B cell (primary cell): Measurements from ENCODE around the gene APOB. TPM values are rescaled to one million over a fixed set of nuclear protein-coding genes. Genes with fewer than 3 reads are reported as not detected.

ENCODE experiments used
- ATAC-seq: fragments of 200-7000 bp; cut with Tn5 transposase; one replicate; pipeline ENCODE4 v1.10.0; 2021; ENCODE audit warnings: low read depth, mild to moderate bottlenecking, moderate number of reproducible peaks, moderate library complexity
- CTCF ChIA-PET: fragments of 350-600 bp; sonication (Branson Sonifier 250); formaldehyde crosslinking; loops from one replicate; lab custom pipeline; 2021; ENCODE audit warnings: antibody characterized with exemption, inconsistent platforms; lab: Charles Lee
- POLR2A ChIA-PET: fragments of 350-600 bp; sonication (Branson Sonifier 250); formaldehyde crosslinking; loops from one replicate; lab custom pipeline; 2021; ENCODE audit warnings: antibody characterized with exemption; lab: Charles Lee
- DNase-seq: peaks from one replicate; pipeline ENCODE4 v3.0.0; 2013
- H2AFZ ChIP-seq: 2 replicates; pipeline ENCODE4 v1.6.1; 2012; ENCODE audit warnings: mild to moderate bottlenecking, low read depth, low read length; ENCODE audit not compliant: insufficient read depth, poor library complexity, severe bottlenecking
- H3K27ac ChIP-seq, 2 donors: 1 replicate in 1 of 2; 2 replicates in 1 of 2; pipeline ENCODE4 v1.5.1; 2012 to 2013; ENCODE audit warnings: low read length in 2 of 2, mild to moderate bottlenecking in 2 of 2, moderate library complexity in 1 of 2
- H3K27me3 ChIP-seq, 4 experiments: fragments of 200-600 bp in 1 of 4; sonication (generic) in 1 of 4; replicated peaks in 1 of 4; 1 replicate in 2 of 4; 2 replicates in 2 of 4; pipeline versions ENCODE4 v1.6.1 to v1.7.0; 2013 to 2016; ENCODE audit warnings: low read length in 3 of 4, mild to moderate bottlenecking in 2 of 4, mixed read lengths in 1 of 4, moderate library complexity in 1 of 4; ENCODE audit not compliant: insufficient read depth in 4 of 4, control insufficient read depth in 3 of 4; ENCODE audit errors: control extremely low read depth in 1 of 4
- H3K36me3 ChIP-seq, 2 experiments: replicated peaks in 1 of 2; 1 replicate in 1 of 2; 2 replicates in 1 of 2; pipeline versions ENCODE4 v1.6.1 to v1.7.1; 2013; ENCODE audit warnings: low read length in 1 of 2; ENCODE audit not compliant: insufficient read depth in 2 of 2, control insufficient read depth in 1 of 2; ENCODE audit errors: control extremely low read depth in 1 of 2, extremely low read depth in 1 of 2
- H3K4me1 ChIP-seq, 2 donors: fragments of 200-600 bp in 1 of 2; sonication (generic) in 1 of 2; 1 replicate in 1 of 2; 2 replicates in 1 of 2; pipeline versions ENCODE4 v1.5.1 to v1.6.1; 2013 to 2017; ENCODE audit warnings: low read length in 2 of 2; ENCODE audit not compliant: control insufficient read depth in 2 of 2, insufficient read depth in 2 of 2
- H3K4me2 ChIP-seq: replicated peaks from 2 replicates; pipeline ENCODE3; 2012; ENCODE audit warnings: mild to moderate bottlenecking, low read depth, low read length; ENCODE audit not compliant: poor library complexity, severe bottlenecking
- H3K4me3 ChIP-seq, 5 experiments: fragments of 200-600 bp in 1 of 5; sonication (generic) in 1 of 5; 1 replicate in 3 of 5; 2 replicates in 2 of 5; pipeline versions ENCODE4 v1.5.1 to v1.7.0; 2011 to 2016; ENCODE audit warnings: low read length in 4 of 5, mild to moderate bottlenecking in 4 of 5, low read depth in 2 of 5, control low read depth in 1 of 5, moderate library complexity in 1 of 5; ENCODE audit not compliant: insufficient read depth in 1 of 5; ENCODE audit errors: control extremely low read depth in 1 of 5, extremely low read depth in 1 of 5
- H3K79me2 ChIP-seq: fragments of 200-600 bp; sonication (generic); one replicate; pipeline ENCODE4 v1.6.0; 2016; ENCODE audit warnings: low read length; ENCODE audit not compliant: control insufficient read depth, insufficient read depth
- H3K9ac ChIP-seq: fragments of 200-600 bp; sonication (generic); 2 replicates; pipeline ENCODE4 v1.6.1; 2017; ENCODE audit warnings: mild to moderate bottlenecking, low read length, moderate library complexity
- H3K9me3 ChIP-seq, 3 donors: one replicate each; pipeline versions ENCODE4 v1.6.1 to v1.7.1; 2013; ENCODE audit warnings: low read length in 2 of 3; ENCODE audit not compliant: control insufficient read depth in 2 of 3, insufficient read depth in 1 of 3; ENCODE audit errors: control extremely low read depth in 1 of 3
- H4K20me1 ChIP-seq: 2 replicates; pipeline ENCODE4 v1.6.0; 2012; ENCODE audit warnings: mild to moderate bottlenecking, low read length; ENCODE audit not compliant: insufficient read depth, control insufficient read depth, poor library complexity, severe bottlenecking
- H3K27ac Mint-ChIP-seq: one replicate; pipeline ENCODE4 v1.8.0; 2021; ENCODE audit warnings: mixed read lengths
- H3K27me3 Mint-ChIP-seq: one replicate; pipeline ENCODE4 v1.8.0; 2021; ENCODE audit warnings: mixed read lengths
- H3K4me1 Mint-ChIP-seq: one replicate; pipeline ENCODE4 v1.8.0; 2021; ENCODE audit warnings: mixed read lengths
- H3K4me3 Mint-ChIP-seq: one replicate; pipeline ENCODE4 v1.8.0; 2021; ENCODE audit warnings: mixed read lengths
- H3K9me3 Mint-ChIP-seq: one replicate; pipeline ENCODE4 v1.8.0; 2022; ENCODE audit warnings: mixed read lengths; ENCODE audit not compliant: insufficient read depth
- EZH2 ChIP-seq: IDR thresholded peaks from 2 replicates; pipeline ENCODE4 v1.6.1; 2012; ENCODE audit warnings: borderline replicate concordance, low read depth, mild to moderate bottlenecking, moderate library complexity, low read length; ENCODE audit not compliant: insufficient read depth, poor library complexity, severe bottlenecking
- WGBS: methylation state at CpG from one replicate; pipeline ENCODE4 v1.1.5; 2013; ENCODE audit warnings: missing lambda C conversion rate; ENCODE audit not compliant: insufficient coverage; 5-methylcytosine and 5-hydroxymethylcytosine counted together
- intact Hi-C: fragments of 100-400 bp; cut with micrococcal nuclease; formaldehyde crosslinking; loops from one replicate; pipeline ENCODE4 v1.10.0; 2022
- polyA plus RNA-seq: library from polyadenylated mRNA; depleted of rRNA; stranded (reverse); fragments of >200 nt; gene quantifications from 2 replicates; pipeline ENCODE4 v1.2.3, GENCODE V29; 2012
- total RNA-seq, 2 donors: library from RNA; stranded (reverse); fragments of 120-200 nt in 1 of 2; gene quantifications; 1 replicate in 1 of 2; 2 replicates in 1 of 2; pipeline versions ENCODE4 v1.2.3 to v1.2.4, GENCODE V29; 2013 to 2022
- TF ChIP-seq, protein P1 (sequence below): fragments of 200-600 bp; IDR thresholded peaks from one replicate; pipeline ENCODE4 v1.8.0; 2022; ENCODE audit warnings: antibody characterized with exemption, mild to moderate bottlenecking

The APOB gene
- total and polyA plus RNA-seq, 2 donors (not counting 1 experiment from before 2014, with no cell fraction given), result not detected

DNA sequence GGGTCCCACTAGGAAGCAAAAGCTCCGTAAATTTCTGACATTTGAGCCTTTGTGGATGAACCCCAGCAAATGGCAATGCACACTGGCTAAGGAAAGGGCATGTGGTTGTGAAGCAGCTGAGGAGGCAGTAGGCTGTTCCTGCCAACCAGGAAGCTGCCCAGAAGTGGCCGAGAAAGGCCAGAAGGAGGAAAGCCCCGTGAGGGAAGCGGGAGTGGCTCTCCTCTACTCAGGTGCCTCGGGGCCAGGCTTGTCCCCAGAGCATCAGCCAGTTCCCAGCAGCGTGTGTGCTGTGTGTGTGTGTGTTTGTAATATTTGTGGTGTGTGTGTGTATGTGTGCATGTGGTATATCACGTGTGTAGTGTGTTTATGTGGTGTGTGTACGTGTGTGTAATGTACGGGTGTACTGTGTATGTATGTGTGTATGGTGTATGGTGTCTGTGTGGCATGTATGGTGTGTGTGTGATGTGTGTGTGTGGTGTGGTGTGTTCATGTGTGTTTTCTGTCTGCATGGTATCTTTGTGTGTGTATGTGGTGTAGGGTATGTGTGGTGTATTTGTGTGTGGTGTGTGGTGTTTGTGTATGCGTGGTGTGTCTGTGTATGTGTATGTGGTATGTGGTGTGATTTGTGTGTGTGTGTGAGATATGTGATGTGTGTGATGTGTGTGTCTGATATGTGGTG lies 90.6 kb downstream of the APOB start:
- H2AFZ ChIP-seq, result no peak overlapping the region
- CTCF ChIA-PET, result interaction anchor here (2.1 kb wide), 1 partner anchor 9 kb away, joined by 17 read pairs; no protein-coding TSS in a partner anchor
- no peak overlapping the region for H3K27ac ChIP-seq
- H3K9me3 ChIP-seq, result no peaks in the 10 kb centered on the region
- H4K20me1 ChIP-seq, result no peaks in the 10 kb centered on the region
- no peak overlapping the region for H3K4me2 ChIP-seq
- H3K79me2 ChIP-seq, result no peaks in the 10 kb centered on the region
- H3K9ac ChIP-seq, result no peak overlapping the region
- no peaks in the 10 kb centered on the region for H3K9me3 Mint-ChIP-seq
- H3K4me1 ChIP-seq, result no peaks in the 10 kb centered on the region
- POLR2A ChIA-PET, result no interaction called here
- intact Hi-C loops, result no loop called here
- no peaks in the 10 kb centered on the region for H3K4me1 Mint-ChIP-seq
- H3K36me3 ChIP-seq, result no peaks in the 10 kb centered on the region
- ATAC-seq, result no peak
- H3K27me3 Mint-ChIP-seq, result peaks cover 19% of the 10 kb centered on the region
- peaks cover 0 to 2% (median 0%) of the 10 kb centered on the region in 4 experiments for H3K27me3 ChIP-seq
- DNase-seq, result no peak
- no peak overlapping the region for H3K4me3 Mint-ChIP-seq
- no peak overlapping the region for H3K27ac Mint-ChIP-seq
- no peak for TF ChIP-seq EZH2
- TF ChIP-seq, protein P1, sequence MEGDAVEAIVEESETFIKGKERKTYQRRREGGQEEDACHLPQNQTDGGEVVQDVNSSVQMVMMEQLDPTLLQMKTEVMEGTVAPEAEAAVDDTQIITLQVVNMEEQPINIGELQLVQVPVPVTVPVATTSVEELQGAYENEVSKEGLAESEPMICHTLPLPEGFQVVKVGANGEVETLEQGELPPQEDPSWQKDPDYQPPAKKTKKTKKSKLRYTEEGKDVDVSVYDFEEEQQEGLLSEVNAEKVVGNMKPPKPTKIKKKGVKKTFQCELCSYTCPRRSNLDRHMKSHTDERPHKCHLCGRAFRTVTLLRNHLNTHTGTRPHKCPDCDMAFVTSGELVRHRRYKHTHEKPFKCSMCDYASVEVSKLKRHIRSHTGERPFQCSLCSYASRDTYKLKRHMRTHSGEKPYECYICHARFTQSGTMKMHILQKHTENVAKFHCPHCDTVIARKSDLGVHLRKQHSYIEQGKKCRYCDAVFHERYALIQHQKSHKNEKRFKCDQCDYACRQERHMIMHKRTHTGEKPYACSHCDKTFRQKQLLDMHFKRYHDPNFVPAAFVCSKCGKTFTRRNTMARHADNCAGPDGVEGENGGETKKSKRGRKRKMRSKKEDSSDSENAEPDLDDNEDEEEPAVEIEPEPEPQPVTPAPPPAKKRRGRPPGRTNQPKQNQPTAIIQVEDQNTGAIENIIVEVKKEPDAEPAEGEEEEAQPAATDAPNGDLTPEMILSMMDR, result no peak
- 82% methylated on average over 10 of the region's 10 CpGs for WGBS
- H3K4me3 ChIP-seq, result no peak overlapping the region

Other genes with a start within 250 kb of the APOB start
- 27.1 and 31.3 TPM in 2 replicates for gene LDAH, start 221.0 kb downstream of the APOB start, total RNA-seq
- 7.8 and 9.0 TPM in 2 replicates for gene LDAH, start 221.0 kb downstream of the APOB start, polyA plus RNA-seq
- 1.1 and 1.5 TPM in 2 replicates for gene TDRD15, start 79.9 kb upstream of the APOB start, total RNA-seq
- 0.04 TPM in 1 of 2 replicates, not detected in the other for gene TDRD15, start 79.9 kb upstream of the APOB start, polyA plus RNA-seq